Stimulated activated CD4-positive, alpha-beta T cell treated with anti-CD3 and anti-CD28 coated beads, Interleukin-1b, Interleukin-23, amount 100 ng/mL, for 1 hour (primary cell): ENCODE data around the gene CHRNA9.

Source experiments
- DNase-seq, 2 donors: peaks; one replicate each; pipeline ENCODE4 v3.0.0-alpha.2; 2020; ENCODE audit warnings: low read depth in 2 of 2

The CHRNA9 gene

GRCh38 chr4:40308528-40309122 lies 26.5 kb upstream of the CHRNA9 start:
- no peak for DNase-seq

- DNase-seq, result peak; percentile 84 to 86
These were observed 25.8 kb upstream of the CHRNA9 start for GRCh38 chr4:40309250-40309774.

- no peak for DNase-seq
These were observed 24.9 kb upstream of the CHRNA9 start for GRCh38 chr4:40310225-40310624.

GRCh38 chr4:40311811-40312346 lies 23.3 kb upstream of the CHRNA9 start:
- no peak for DNase-seq

GRCh38 chr4:40314951-40315350 lies 20.2 kb upstream of the CHRNA9 start:
- DNase-seq, result no peak

GRCh38 chr4:40316333-40316781 lies 18.8 kb upstream of the CHRNA9 start:
- DNase-seq, result no peak

GRCh38 chr4:40316782-40317635 lies 18.1 kb upstream of the CHRNA9 start:
- peak in 1 of 2 donors; percentile 36 for DNase-seq

GRCh38 chr4:40317916-40318658 lies 17.0 kb upstream of the CHRNA9 start:
- DNase-seq, result no peak

GRCh38 chr4:40321574-40322275 lies 13.4 kb upstream of the CHRNA9 start:
- DNase-seq, result no peak

GRCh38 chr4:40322811-40323210 lies 12.3 kb upstream of the CHRNA9 start:
- DNase-seq, result no peak

- DNase-seq, result no peak
These were observed 11.3 kb upstream of the CHRNA9 start for GRCh38 chr4:40323866-40324265.

GRCh38 chr4:40325406-40326019 lies 9.6 kb upstream of the CHRNA9 start:
- DNase-seq, result peak in 1 of 2 donors; percentile 47

- DNase-seq, result no peak
These were observed 7.8 kb upstream of the CHRNA9 start for GRCh38 chr4:40327340-40327739.

- DNase-seq, result no peak
These were observed 6.8 kb upstream of the CHRNA9 start for GRCh38 chr4:40328383-40328782.

- DNase-seq, result no peak
These were observed 5.3 kb upstream of the CHRNA9 start for GRCh38 chr4:40329805-40330204.

- no peak for DNase-seq
These were observed 4.6 kb upstream of the CHRNA9 start for GRCh38 chr4:40330536-40330935.

GRCh38 chr4:40331101-40331745 lies 3.9 kb upstream of the CHRNA9 start:
- DNase-seq, result no peak

GRCh38 chr4:40331961-40332360 lies 3.2 kb upstream of the CHRNA9 start:
- DNase-seq, result no peak

- DNase-seq, result no peak
These were observed 1.2 kb upstream of the CHRNA9 start for GRCh38 chr4:40333921-40334352.

- no peak for DNase-seq
These were observed 377 bp downstream of the CHRNA9 start for GRCh38 chr4:40335525-40335894.
